ENCODE data around the gene SLC4A9. TPM values are rescaled to one million over a fixed set of nuclear protein-coding genes. Genes with fewer than 3 reads are reported as not detected.

Gene SLC4A9
- total RNA-seq, 1 donor from 2014 or later, result not detected

- H3K27me3 Mint-ChIP-seq (ENCODE audit: low read depth), result no peaks in the 10 kb centered on the region
- no peak overlapping the region for H3K4me3 Mint-ChIP-seq (ENCODE audit: unreplicated experiment)
- no peaks in the 10 kb centered on the region for H3K36me3 Mint-ChIP-seq (ENCODE audit: low read depth)
- DNase-seq (ENCODE audit: low spot score), result no peak
- no peak overlapping the region for H3K27ac Mint-ChIP-seq (ENCODE audit: unreplicated experiment)
- no peaks in the 10 kb centered on the region for H3K9me3 Mint-ChIP-seq (ENCODE audit: low read depth)
- no peak for TF ChIP-seq CTCF (IDR thresholded peaks at IDR 0.05)
- peaks cover 52% of the 10 kb centered on the region for H3K4me1 Mint-ChIP-seq (ENCODE audit: low read depth)
Measured at GRCh38 chr5:140324041-140324600, 35.9 kb upstream of the SLC4A9 start.

GRCh38 chr5:140324617-140325241 is 35.3 kb upstream of the SLC4A9 start:
- DNase-seq (ENCODE audit: low spot score), result no peak
- peaks cover 56% of the 10 kb centered on the region for H3K4me1 Mint-ChIP-seq (ENCODE audit: low read depth)
- H3K4me3 Mint-ChIP-seq (ENCODE audit: unreplicated experiment), result no peak overlapping the region
- H3K36me3 Mint-ChIP-seq (ENCODE audit: low read depth), result no peaks in the 10 kb centered on the region
- H3K27me3 Mint-ChIP-seq (ENCODE audit: low read depth), result no peaks in the 10 kb centered on the region
- no peak overlapping the region for H3K27ac Mint-ChIP-seq (ENCODE audit: unreplicated experiment)
- TF ChIP-seq CTCF (IDR thresholded peaks at IDR 0.05), result no peak
- H3K9me3 Mint-ChIP-seq (ENCODE audit: low read depth), result no peaks in the 10 kb centered on the region

- Mint-ChIP-seq H3K4me3 (ENCODE audit: unreplicated experiment) (no peak overlapping the region), H3K4me1 (ENCODE audit: low read depth) (peaks cover 58% of the 10 kb centered on the region), H3K27ac (ENCODE audit: unreplicated experiment) (no peak overlapping the region), H3K36me3 (ENCODE audit: low read depth) (no peaks in the 10 kb centered on the region), H3K27me3 (ENCODE audit: low read depth) (no peaks in the 10 kb centered on the region), H3K9me3 (ENCODE audit: low read depth) (no peaks in the 10 kb centered on the region)
- no peak for DNase-seq (ENCODE audit: low spot score)
- no peak for TF ChIP-seq CTCF (IDR thresholded peaks at IDR 0.05)
Measured at GRCh38 chr5:140325486-140325885, 34.5 kb upstream of the SLC4A9 start.

GRCh38 chr5:140327589-140327988 is 32.4 kb upstream of the SLC4A9 start:
- Mint-ChIP-seq H3K9me3 (ENCODE audit: low read depth) (no peaks in the 10 kb centered on the region), H3K4me3 (ENCODE audit: unreplicated experiment) (no peak overlapping the region), H3K27me3 (ENCODE audit: low read depth) (no peaks in the 10 kb centered on the region), H3K36me3 (ENCODE audit: low read depth) (no peaks in the 10 kb centered on the region), H3K27ac (ENCODE audit: unreplicated experiment) (no peak overlapping the region), H3K4me1 (ENCODE audit: low read depth) (peaks cover 49% of the 10 kb centered on the region)
- no peak for DNase-seq (ENCODE audit: low spot score)
- TF ChIP-seq CTCF (IDR thresholded peaks at IDR 0.05), result no peak

- Mint-ChIP-seq H3K36me3 (ENCODE audit: low read depth) (peaks cover under 1% of the 10 kb centered on the region), H3K9me3 (ENCODE audit: low read depth) (no peaks in the 10 kb centered on the region), H3K27ac (ENCODE audit: unreplicated experiment) (no peak overlapping the region), H3K4me1 (ENCODE audit: low read depth) (peaks cover 43% of the 10 kb centered on the region), H3K4me3 (ENCODE audit: unreplicated experiment) (no peak overlapping the region), H3K27me3 (ENCODE audit: low read depth) (no peaks in the 10 kb centered on the region)
- TF ChIP-seq CTCF (IDR thresholded peaks at IDR 0.05), result no peak
- no peak for DNase-seq (ENCODE audit: low spot score)
Measured at GRCh38 chr5:140328036-140328764, 31.8 kb upstream of the SLC4A9 start.

All from chondrocyte (in vitro differentiated cells).